Cardiac fibroblast (primary cell): ENCODE data around the gene FBP1.

Experiments
- DNase-seq, 2 donors: peaks; one replicate each; pipeline versions ENCODE4 v3.0.0 to v3.0.0-alpha.2; 2010; ENCODE audit warnings: low read depth in 2 of 2
- H3K4me3 ChIP-seq, 2 donors: replicated peaks in 1 of 2; 1 replicate in 1 of 2; 2 replicates in 1 of 2; pipeline ENCODE4 v1.5.1; 2011; ENCODE audit warnings: low read depth in 2 of 2, low read length in 2 of 2, mild to moderate bottlenecking in 2 of 2, moderate library complexity in 1 of 2
- CTCF ChIP-seq: IDR thresholded peaks from one replicate; pipeline ENCODE4 v1.5.1; 2011; ENCODE audit warnings: low read depth, mild to moderate bottlenecking, low read length, inconsistent platforms

The FBP1 gene

GRCh38 chr9:94657021-94657725 is 17.9 kb upstream of the FBP1 start:
- no peak for TF ChIP-seq CTCF
- H3K4me3 ChIP-seq, result no peak overlapping the region

GRCh38 chr9:94656200-94656599 is 16.9 kb upstream of the FBP1 start:
- DNase-seq, result no peak
- no peak overlapping the region for H3K4me3 ChIP-seq
- no peak for TF ChIP-seq CTCF

More at GRCh38 chr9:94657021-94657725, 17.9 kb upstream of the FBP1 start:
- no peak for DNase-seq

- no peak for DNase-seq
- TF ChIP-seq CTCF, result no peak
- no peak overlapping the region for H3K4me3 ChIP-seq
Observed at GRCh38 chr9:94655739-94656138, 16.4 kb upstream of the FBP1 start.

- no peak overlapping the region for H3K4me3 ChIP-seq
- DNase-seq, result no peak
- no peak for TF ChIP-seq CTCF
Observed at GRCh38 chr9:94654165-94654894, 15.0 kb upstream of the FBP1 start.

- DNase-seq, result no peak
- no peak for TF ChIP-seq CTCF
- no peak overlapping the region for H3K4me3 ChIP-seq
Observed at GRCh38 chr9:94650949-94651348, 11.6 kb upstream of the FBP1 start.

GRCh38 chr9:94649100-94649819 is 9.9 kb upstream of the FBP1 start:
- H3K4me3 ChIP-seq, result no peak overlapping the region
- DNase-seq, result peak; percentile 67 to 76
- TF ChIP-seq CTCF, result no peak
